A549 (cell line): Measurements from ENCODE around the gene SNX5. TPM values are rescaled to one million over a fixed set of nuclear protein-coding genes. Genes with fewer than 3 reads are reported as not detected.

Source experiments
- ATAC-seq, 2 experiments: fragments of 200-7000 bp in 1 of 2; fragments of >200 bp in 1 of 2; cut with Nextera tagmentation in 1 of 2; cut with Tn5 transposase in 1 of 2; 3 replicates each; pipeline versions ENCODE4 v1.8.0 to v1.9.1; 2018 to 2020; ENCODE audit warnings: mild to moderate bottlenecking in 1 of 2, moderate library complexity in 1 of 2
- CTCF ChIA-PET: fragments of 300-600 bp; sonication (Branson Sonifier 250); formaldehyde crosslinking; extraction: SDS; loops from one replicate; lab custom pipeline; 2021; ENCODE audit warnings: antibody characterized with exemption, inconsistent platforms; lab: Yijun Ruan, JAX
- POLR2A ChIA-PET: fragments of 350-600 bp; formaldehyde crosslinking; extraction: SDS; loops from one replicate; lab custom pipeline; 2021; ENCODE audit warnings: antibody characterized with exemption, inconsistent platforms; lab: Yijun Ruan, JAX
- DNase-seq, 2 experiments: peaks; one replicate each; pipeline versions ENCODE4 v3.0.0 to v3.0.0-alpha.2; 2011 to 2016; ENCODE audit warnings: low read depth in 1 of 2, low spot score in 1 of 2
- FAIRE-seq: peaks from 2 replicates; lab custom pipeline; 2011; peaks lifted over from hg19 to GRCh38; lab: Jason Lieb, UNC
- H3K27ac ChIP-seq, 2 experiments: fragments of >200 bp; sonication (Bioruptor Twin); formaldehyde crosslinking; 3 replicates each; pipeline ENCODE4 v1.5.1; 2016 to 2017
- H3K4me1 ChIP-seq: fragments of >200 bp; sonication (Bioruptor Twin); formaldehyde crosslinking; 3 replicates; pipeline ENCODE4 v1.6.1; 2016
- H3K4me2 ChIP-seq: fragments of >200 bp; sonication (Bioruptor Twin); formaldehyde crosslinking; 3 replicates; pipeline ENCODE4 v1.6.1; 2016
- H3K4me3 ChIP-seq: fragments of >200 bp; sonication (Bioruptor Twin); formaldehyde crosslinking; 3 replicates; pipeline ENCODE4 v1.5.1; 2016
- H3K9me3 ChIP-seq: fragments of >200 bp; sonication (Bioruptor Twin); formaldehyde crosslinking; 3 replicates; pipeline ENCODE4 v1.6.1; 2016
- BHLHE40 ChIP-seq: IDR thresholded peaks from 2 replicates; pipeline ENCODE4 v1.6.1; 2012; ENCODE audit warnings: low read depth, low read length, inconsistent platforms
- CBX2 ChIP-seq: fragments of 200-600 bp; sonication (generic); IDR thresholded peaks from 2 replicates; pipeline ENCODE4 v1.6.1; 2016; ENCODE audit warnings: low read depth, mild to moderate bottlenecking, borderline replicate concordance
- CTCF ChIP-seq: fragments of >200 bp; sonication (Bioruptor Twin); formaldehyde crosslinking; IDR thresholded peaks from 3 replicates; pipeline ENCODE4 v1.5.1; 2016
- ELK1 ChIP-seq: fragments of 150-350 bp; IDR thresholded peaks from 2 replicates; pipeline ENCODE4 v1.6.1; 2014; ENCODE audit warnings: low read depth, mild to moderate bottlenecking, low read length
- FOSB ChIP-seq: fragments of 250-450 bp; sonication (Bioruptor Pico); IDR thresholded peaks from 2 replicates; pipeline ENCODE4 v1.5.0; 2020; ENCODE audit warnings: mild to moderate bottlenecking, moderate library complexity
- FOXS1 ChIP-seq: fragments of 250-450 bp; sonication (Bioruptor Pico); IDR thresholded peaks from 2 replicates; pipeline ENCODE4 v1.5.0; 2020; ENCODE audit warnings: mild to moderate bottlenecking, moderate library complexity
- GATA3 ChIP-seq: IDR thresholded peaks from 2 replicates; pipeline ENCODE4 v1.6.1; 2012; ENCODE audit warnings: borderline replicate concordance
- HOXB13 ChIP-seq: fragments of 250-450 bp; sonication (Bioruptor Pico); IDR thresholded peaks from 2 replicates; pipeline ENCODE4 v1.5.0; 2020; ENCODE audit warnings: low read depth, mild to moderate bottlenecking, moderate library complexity
- JUN ChIP-seq, 2 experiments: fragments of >200 bp; sonication (Bioruptor Twin); formaldehyde crosslinking; IDR thresholded peaks; 2 replicates in 1 of 2; 3 replicates in 1 of 2; pipeline ENCODE4 v1.6.1; 2016 to 2017
- KDM5A ChIP-seq: fragments of 200-600 bp; sonication (generic); IDR thresholded peaks from 2 replicates; pipeline ENCODE4 v1.6.1; 2016; ENCODE audit warnings: antibody characterized with exemption, mild to moderate bottlenecking
- MAFK ChIP-seq: fragments of 450-650 bp; IDR thresholded peaks from 2 replicates; pipeline ENCODE4 v1.6.1; 2014; ENCODE audit not compliant: partially characterized antibody
- NFE2L2 ChIP-seq: fragments of 150-350 bp; conservative IDR thresholded peaks from 2 replicates; pipeline ENCODE4 v1.6.1; 2014; ENCODE audit warnings: low read length
- PBX3 ChIP-seq: IDR thresholded peaks from 2 replicates; pipeline ENCODE4 v1.6.1; 2012
- PHF8 ChIP-seq: fragments of 200-600 bp; sonication (generic); IDR thresholded peaks from 2 replicates; pipeline ENCODE4 v1.6.1; 2016; ENCODE audit warnings: low read depth, mild to moderate bottlenecking, antibody characterized with exemption, moderate library complexity, borderline replicate concordance
- POLR2A ChIP-seq: IDR thresholded peaks from 2 replicates; pipeline ENCODE4 v1.6.1; 2012; ENCODE audit warnings: mild to moderate bottlenecking, low read length
- RAD21 ChIP-seq, 2 experiments: fragments of >200 bp in 1 of 2; sonication (Bioruptor Twin) in 1 of 2; formaldehyde crosslinking in 1 of 2; IDR thresholded peaks in 1 of 2; conservative IDR thresholded peaks in 1 of 2; 2 replicates in 1 of 2; 3 replicates in 1 of 2; pipeline ENCODE4 v1.6.1; 2012 to 2018; ENCODE audit warnings: inconsistent platforms in 1 of 2
- RARB ChIP-seq: fragments of 250-450 bp; sonication (Bioruptor Pico); IDR thresholded peaks from 2 replicates; pipeline ENCODE4 v1.8.0; 2021; ENCODE audit warnings: mild to moderate bottlenecking, moderate library complexity
- RCOR1 ChIP-seq: fragments of 150-350 bp; IDR thresholded peaks from 2 replicates; pipeline ENCODE4 v1.6.1; 2014; ENCODE audit warnings: antibody characterized with exemption, low read length, low read depth
- SMC3 ChIP-seq: fragments of >200 bp; sonication (Bioruptor Twin); formaldehyde crosslinking; IDR thresholded peaks from 3 replicates; pipeline ENCODE4 v1.6.1; 2018; ENCODE audit warnings: inconsistent platforms
- TP53 ChIP-seq: fragments of 250-450 bp; sonication (Bioruptor Pico); IDR thresholded peaks from 2 replicates; pipeline ENCODE4 v1.5.0; 2021; ENCODE audit warnings: mild to moderate bottlenecking, moderate library complexity
- WGBS: methylation state at CpG from one replicate; pipeline ENCODE4 v1.1.6; 2017; ENCODE audit errors: missing lambda C conversion rate; 5-methylcytosine and 5-hydroxymethylcytosine counted together
- polyA plus RNA-seq, 4 experiments: library from polyadenylated mRNA; depleted of rRNA in 3 of 4; stranded (reverse); fragments of >200 nt; fragmentation: RNase III in 1 of 4; extraction: RNeasy Plus Mini Kit Qiagen cat#74134 plus additional on column Dnase treatment in 1 of 4; gene quantifications; 2 replicates in 3 of 4; 3 replicates in 1 of 4; pipeline ENCODE4 v1.2.3, GENCODE V29; 2011 to 2017
- TF ChIP-seq, protein P1 (sequence below): fragments of >200 bp; sonication (Bioruptor Twin); formaldehyde crosslinking; IDR thresholded peaks from 3 replicates; pipeline ENCODE4 v1.6.1; 2016

SNX5 gene
- polyA plus RNA-seq, 2 of the 4 experiments (the other 2 are of a cell fraction) = 225 to 342 TPM

GRCh38 chr20:17940224-17940971 is 28.2 kb downstream of the SNX5 start:
- peak in 1 of 2 experiments; percentile 4; a peak in 2 of 6 replicates for ATAC-seq
- Histone ChIP-seq H3K4me1 (no peaks in the 10 kb centered on the region; the same call in 2 of the 3 replicates), H3K4me3 (no peak overlapping the region), H3K9me3 (no peaks in the 10 kb centered on the region), H3K27ac (no peak overlapping the region), H3K4me2 (no peak overlapping the region)
- WGBS = 73% methylated on average over 6 of the region's 6 CpGs
- POLR2A ChIA-PET = interaction anchor here (0.6 kb wide), 1 partner anchor 841 kb away, joined by 4 read pairs; no protein-coding TSS in a partner anchor
- TF ChIP-seq ELK1 = no peak
- TF ChIP-seq BHLHE40 = no peak
- 0 out of 2 replicates have a peak, but pooled peaks have one; percentile 1 for TF ChIP-seq GATA3
- no peak for TF ChIP-seq FOXS1
- no peak for TF ChIP-seq KDM5A
- TF ChIP-seq FOSB (CRISPR knock-in tag) = no peak
- DNase-seq = no peak
- FAIRE-seq = no peak
- CTCF ChIA-PET = interaction anchor here (0.7 to 5.1 kb wide), 6 partner anchors 9 to 259 kb away, joined by 3 to 58 read pairs (median 14); partner anchors contain the start of genes MGME1, RRBP1 and SNX5

- no peak overlapping the region for H3K27ac ChIP-seq
- TF ChIP-seq RCOR1 (no peak), RARB (CRISPR knock-in tag) (0 out of 2 replicates have a peak, but pooled peaks have one; percentile 45), GATA3 (0 out of 2 replicates have a peak, but pooled peaks have one; percentile 12)
- no peaks in the 10 kb centered on the region; the same call in 2 of the 3 replicates for H3K4me1 ChIP-seq
- no peaks in the 10 kb centered on the region for H3K9me3 ChIP-seq
- ATAC-seq (peak; percentile 10 to 28; a peak in 3 of 6 replicates), FAIRE-seq (no peak), DNase-seq (no peak)
- H3K4me3 ChIP-seq = no peak overlapping the region
- ChIA-PET POLR2A (interaction anchor here (1.5 kb wide), 1 partner anchor 257 kb away, joined by 7 read pairs; the partner anchor contains the start of gene RRBP1), CTCF (interaction anchor here (0.6 to 5.1 kb wide), 26 partner anchors 10 to 435 kb away, joined by 3 to 58 read pairs (median 5); partner anchors contain the start of genes MGME1, RRBP1 and SNX5)
- 81% methylated on average over 7 of the region's 7 CpGs for WGBS
- H3K4me2 ChIP-seq = no peak overlapping the region
Observed at GRCh38 chr20:17939622-17940223, 28.9 kb downstream of the SNX5 start.

- ChIA-PET POLR2A (interaction anchor here (0.6 to 1.5 kb wide), 2 partner anchors 76 to 257 kb away, joined by 3 to 7 read pairs; partner anchors contain the start of gene RRBP1), CTCF (interaction anchor here (0.6 to 5.1 kb wide), 34 partner anchors 10 to 448 kb away, joined by 3 to 58 read pairs (median 5); partner anchors contain the start of genes MGME1, RRBP1 and SNX5)
- Histone ChIP-seq H3K4me1 (no peaks in the 10 kb centered on the region; the same call in 2 of the 3 replicates), H3K4me2 (no peak overlapping the region), H3K27ac (no peak overlapping the region), H3K4me3 (no peak overlapping the region), H3K9me3 (no peaks in the 10 kb centered on the region)
- TF ChIP-seq NFE2L2 (no peak), SMC3 (peak; percentile 42; the same call in 1 of the 3 replicates), MAFK (no peak), PHF8 (no peak), CBX2 (no peak), TP53 (CRISPR knock-in tag) (no peak), CTCF (peak; percentile 61), HOXB13 (no peak), PBX3 (peak; percentile 56; the same call in 1 of the 2 replicates), JUN (IDR thresholded peaks at IDR 0.05) (no peak; a peak in 3 of 5 replicates), RARB (CRISPR knock-in tag) (no peak), POLR2A (no peak), RAD21 (conservative IDR thresholded peaks at IDR 0.05 in 1 of 2, IDR thresholded peaks at IDR 0.05 in 1 of 2) (peak; percentile 74 to 75), RCOR1 (no peak), FOSB (CRISPR knock-in tag) (no peak), GATA3 (0 out of 2 replicates have a peak, but pooled peaks have one; percentile 16)
- TF ChIP-seq, protein P1, sequence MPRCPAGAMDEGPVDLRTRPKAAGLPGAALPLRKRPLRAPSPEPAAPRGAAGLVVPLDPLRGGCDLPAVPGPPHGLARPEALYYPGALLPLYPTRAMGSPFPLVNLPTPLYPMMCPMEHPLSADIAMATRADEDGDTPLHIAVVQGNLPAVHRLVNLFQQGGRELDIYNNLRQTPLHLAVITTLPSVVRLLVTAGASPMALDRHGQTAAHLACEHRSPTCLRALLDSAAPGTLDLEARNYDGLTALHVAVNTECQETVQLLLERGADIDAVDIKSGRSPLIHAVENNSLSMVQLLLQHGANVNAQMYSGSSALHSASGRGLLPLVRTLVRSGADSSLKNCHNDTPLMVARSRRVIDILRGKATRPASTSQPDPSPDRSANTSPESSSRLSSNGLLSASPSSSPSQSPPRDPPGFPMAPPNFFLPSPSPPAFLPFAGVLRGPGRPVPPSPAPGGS = no peak
- peak; percentile 58 to 75 for DNase-seq
- FAIRE-seq = no peak
- ATAC-seq = peak; percentile 68 to 83
- 41% methylated on average over 13 of the region's 13 CpGs for WGBS
Observed at GRCh38 chr20:17938871-17939619, 29.5 kb downstream of the SNX5 start.
